Activated B cell treated with CpG ODN at 0.5 μM for 24 hours (primary cell): ENCODE measurements around the gene ZBTB17. TPM values are rescaled to one million over a fixed set of nuclear protein-coding genes. Genes with fewer than 3 reads are reported as not detected.

ENCODE experiments used
- ATAC-seq: fragments of 200-7000 bp; cut with Tn5 transposase; one replicate; pipeline ENCODE4 v1.10.0; 2021; ENCODE audit warnings: low read depth, mild to moderate bottlenecking, moderate library complexity
- CTCF ChIA-PET: fragments of 350-600 bp; sonication (Branson Sonifier 250); formaldehyde crosslinking; loops from one replicate; lab custom pipeline; 2021; ENCODE audit warnings: antibody characterized with exemption; lab: Charles Lee
- POLR2A ChIA-PET: fragments of 350-600 bp; sonication (Branson Sonifier 250); formaldehyde crosslinking; loops from one replicate; lab custom pipeline; 2021; ENCODE audit warnings: antibody characterized with exemption; lab: Charles Lee
- DNase-seq: peaks from one replicate; pipeline ENCODE4 v3.0.0; 2022
- H3K27ac Mint-ChIP-seq: one replicate; pipeline ENCODE4 v1.8.0; 2020; ENCODE audit warnings: mixed read lengths
- H3K27me3 Mint-ChIP-seq: one replicate; pipeline ENCODE4 v1.8.0; 2021; ENCODE audit warnings: mixed read lengths
- H3K36me3 Mint-ChIP-seq: one replicate; pipeline ENCODE4 v1.8.0; 2021; ENCODE audit warnings: low read depth, mixed read lengths
- H3K4me1 Mint-ChIP-seq: one replicate; pipeline ENCODE4 v1.8.0; 2021; ENCODE audit warnings: mixed read lengths
- H3K4me3 Mint-ChIP-seq: one replicate; pipeline ENCODE4 v1.8.0; 2020; ENCODE audit warnings: mild to moderate bottlenecking, mixed read lengths
- H3K9me3 Mint-ChIP-seq: one replicate; pipeline ENCODE4 v1.8.0; 2020; ENCODE audit warnings: mixed read lengths
- intact Hi-C: fragments of 100-400 bp; cut with micrococcal nuclease; formaldehyde crosslinking; loops from one replicate; pipeline ENCODE4 v1.15.1; 2024
- total RNA-seq: library from RNA; stranded (reverse); gene quantifications from 2 replicates; pipeline ENCODE4 v1.2.3, GENCODE V29; 2022
- TF ChIP-seq, protein P1 (sequence below): fragments of 200-600 bp; IDR thresholded peaks from one replicate; pipeline ENCODE4 v1.8.0; 2022; ENCODE audit warnings: antibody characterized with exemption, mild to moderate bottlenecking

ZBTB17 gene
- total RNA-seq, 1 donor from 2014 or later: 121 TPM

DNA sequence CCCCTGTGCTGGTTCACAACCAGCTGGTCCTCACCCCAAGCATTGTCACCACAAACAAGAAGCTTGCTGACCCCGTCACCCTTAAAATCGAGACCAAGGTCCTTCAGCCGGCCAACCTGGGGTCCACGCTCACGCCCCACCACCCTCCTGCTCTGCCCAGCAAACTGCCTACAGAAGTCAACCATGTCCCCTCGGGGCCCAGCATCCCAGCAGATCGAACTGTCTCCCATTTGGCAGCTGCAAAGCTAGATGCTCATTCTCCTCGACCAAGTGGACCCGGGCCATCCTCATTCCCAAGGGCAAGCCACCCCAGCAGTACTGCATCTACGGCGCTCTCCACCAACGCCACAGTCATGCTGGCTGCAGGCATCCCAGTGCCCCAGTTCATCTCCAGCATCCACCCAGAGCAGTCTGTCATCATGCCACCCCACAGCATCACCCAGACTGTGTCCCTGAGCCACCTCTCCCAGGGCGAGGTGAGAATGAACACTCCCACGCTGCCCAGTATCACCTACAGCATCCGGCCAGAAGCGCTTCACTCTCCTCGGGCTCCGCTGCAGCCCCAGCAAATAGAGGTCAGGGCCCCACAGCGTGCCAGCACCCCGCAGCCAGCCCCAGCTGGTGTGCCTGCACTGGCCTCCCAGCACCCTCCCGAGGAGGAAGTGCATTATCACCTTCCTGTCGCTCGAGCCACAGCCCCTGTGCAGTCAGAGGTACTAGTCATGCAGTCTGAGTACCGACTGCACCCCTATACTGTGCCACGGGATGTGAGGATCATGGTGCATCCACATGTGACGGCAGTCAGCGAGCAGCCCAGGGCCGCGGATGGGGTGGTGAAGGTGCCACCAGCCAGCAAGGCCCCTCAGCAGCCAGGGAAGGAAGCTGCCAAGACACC lies 40.6 kb downstream of the ZBTB17 start:
- no peak for DNase-seq
- Mint-ChIP-seq H3K4me1 (peaks cover 7% of the 10 kb centered on the region), H3K27ac (peak overlapping the region; percentile 41), H3K9me3 (no peaks in the 10 kb centered on the region), H3K27me3 (no peaks in the 10 kb centered on the region), H3K4me3 (no peak overlapping the region), H3K36me3 (peaks cover 95% of the 10 kb centered on the region)
- intact Hi-C loops: loop anchor here (5.0 kb wide), 1 partner anchor 42 kb away; the partner anchor contains the start of gene ZBTB17
- ATAC-seq: no peak
- ChIA-PET POLR2A (interaction anchor here (1.2 to 1.5 kb wide), 3 partner anchors 14 to 40 kb away, joined by 3 to 4 read pairs (median 4); partner anchors contain the start of gene ZBTB17), CTCF (interaction anchor here (3.4 kb wide), 1 partner anchor 120 kb away, joined by 15 read pairs; no protein-coding TSS in a partner anchor)
- TF ChIP-seq, protein P1, sequence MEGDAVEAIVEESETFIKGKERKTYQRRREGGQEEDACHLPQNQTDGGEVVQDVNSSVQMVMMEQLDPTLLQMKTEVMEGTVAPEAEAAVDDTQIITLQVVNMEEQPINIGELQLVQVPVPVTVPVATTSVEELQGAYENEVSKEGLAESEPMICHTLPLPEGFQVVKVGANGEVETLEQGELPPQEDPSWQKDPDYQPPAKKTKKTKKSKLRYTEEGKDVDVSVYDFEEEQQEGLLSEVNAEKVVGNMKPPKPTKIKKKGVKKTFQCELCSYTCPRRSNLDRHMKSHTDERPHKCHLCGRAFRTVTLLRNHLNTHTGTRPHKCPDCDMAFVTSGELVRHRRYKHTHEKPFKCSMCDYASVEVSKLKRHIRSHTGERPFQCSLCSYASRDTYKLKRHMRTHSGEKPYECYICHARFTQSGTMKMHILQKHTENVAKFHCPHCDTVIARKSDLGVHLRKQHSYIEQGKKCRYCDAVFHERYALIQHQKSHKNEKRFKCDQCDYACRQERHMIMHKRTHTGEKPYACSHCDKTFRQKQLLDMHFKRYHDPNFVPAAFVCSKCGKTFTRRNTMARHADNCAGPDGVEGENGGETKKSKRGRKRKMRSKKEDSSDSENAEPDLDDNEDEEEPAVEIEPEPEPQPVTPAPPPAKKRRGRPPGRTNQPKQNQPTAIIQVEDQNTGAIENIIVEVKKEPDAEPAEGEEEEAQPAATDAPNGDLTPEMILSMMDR: no peak

DNA sequence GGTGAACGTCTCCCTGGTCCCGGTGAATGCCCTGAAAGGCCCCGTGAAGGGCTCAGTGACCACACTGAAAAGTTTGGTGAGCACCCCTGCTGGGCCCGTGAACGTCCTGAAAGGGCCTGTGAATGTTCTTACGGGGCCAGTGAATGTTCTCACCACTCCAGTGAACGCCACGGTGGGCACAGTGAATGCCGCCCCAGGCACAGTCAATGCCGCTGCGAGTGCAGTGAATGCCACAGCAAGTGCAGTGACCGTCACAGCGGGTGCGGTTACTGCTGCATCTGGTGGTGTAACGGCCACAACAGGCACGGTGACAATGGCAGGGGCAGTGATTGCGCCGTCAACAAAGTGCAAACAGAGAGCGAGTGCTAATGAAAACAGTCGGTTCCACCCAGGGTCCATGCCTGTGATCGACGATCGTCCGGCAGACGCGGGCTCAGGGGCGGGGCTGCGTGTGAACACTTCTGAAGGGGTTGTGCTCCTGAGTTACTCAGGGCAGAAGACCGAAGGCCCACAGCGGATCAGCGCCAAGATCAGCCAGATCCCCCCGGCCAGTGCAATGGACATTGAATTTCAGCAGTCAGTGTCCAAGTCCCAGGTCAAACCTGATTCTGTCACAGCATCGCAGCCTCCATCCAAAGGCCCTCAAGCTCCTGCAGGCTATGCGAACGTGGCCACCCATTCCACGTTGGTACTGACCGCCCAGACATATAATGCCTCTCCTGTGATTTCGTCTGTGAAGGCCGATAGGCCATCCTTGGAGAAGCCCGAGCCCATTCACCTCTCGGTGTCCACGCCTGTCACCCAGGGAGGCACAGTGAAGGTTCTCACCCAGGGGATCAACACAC lies 41.5 kb downstream of the ZBTB17 start:
- H3K9me3 Mint-ChIP-seq: no peaks in the 10 kb centered on the region
- intact Hi-C loops: loop anchor here (5.0 kb wide), 1 partner anchor 43 kb away; the partner anchor contains the start of gene ZBTB17
- DNase-seq: no peak
- H3K27ac Mint-ChIP-seq: peak overlapping the region; percentile 41
- ChIA-PET CTCF (no interaction called here), POLR2A (no interaction called here)
- peaks cover 7% of the 10 kb centered on the region for H3K4me1 Mint-ChIP-seq
- no peak for ATAC-seq
- H3K36me3 Mint-ChIP-seq: peaks cover 95% of the 10 kb centered on the region
- TF ChIP-seq, protein P1: no peak
- no peak overlapping the region for H3K4me3 Mint-ChIP-seq
- no peaks in the 10 kb centered on the region for H3K27me3 Mint-ChIP-seq

DNA sequence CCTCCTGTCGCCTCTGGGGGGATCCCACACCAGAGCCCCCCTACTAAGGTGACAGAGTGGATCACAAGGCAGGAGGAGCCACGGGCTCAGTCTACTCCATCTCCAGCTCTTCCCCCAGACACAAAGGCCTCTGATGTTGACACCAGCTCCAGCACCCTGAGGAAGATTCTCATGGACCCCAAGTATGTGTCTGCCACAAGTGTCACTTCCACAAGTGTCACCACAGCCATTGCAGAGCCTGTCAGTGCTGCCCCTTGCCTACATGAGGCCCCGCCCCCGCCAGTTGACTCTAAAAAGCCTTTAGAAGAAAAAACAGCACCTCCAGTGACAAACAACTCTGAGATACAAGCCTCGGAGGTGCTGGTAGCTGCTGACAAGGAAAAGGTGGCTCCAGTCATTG lies 42.2 kb downstream of the ZBTB17 start:
- POLR2A ChIA-PET: no interaction called here
- Mint-ChIP-seq H3K36me3 (peaks cover 95% of the 10 kb centered on the region), H3K9me3 (no peaks in the 10 kb centered on the region), H3K4me1 (peaks cover 7% of the 10 kb centered on the region), H3K4me3 (no peak overlapping the region), H3K27ac (no peak overlapping the region), H3K27me3 (no peaks in the 10 kb centered on the region)
- ATAC-seq (no peak), DNase-seq (no peak)
- intact Hi-C loops: no loop called here
- TF ChIP-seq, protein P1: no peak
- CTCF ChIA-PET: no interaction called here

- no peak overlapping the region for H3K4me3 Mint-ChIP-seq
- peaks cover 96% of the 10 kb centered on the region for H3K36me3 Mint-ChIP-seq
- H3K4me1 Mint-ChIP-seq: peaks cover 4% of the 10 kb centered on the region
- H3K9me3 Mint-ChIP-seq: no peaks in the 10 kb centered on the region
- no peak for ATAC-seq
- POLR2A ChIA-PET: no interaction called here
- intact Hi-C loops: no loop called here
- TF ChIP-seq, protein P1: no peak
- H3K27me3 Mint-ChIP-seq: no peaks in the 10 kb centered on the region
- no peak for DNase-seq
- no peak overlapping the region for H3K27ac Mint-ChIP-seq
- CTCF ChIA-PET: no interaction called here
Measured at GRCh38 chr1:15932612-15933011, 43.3 kb downstream of the ZBTB17 start.

DNA sequence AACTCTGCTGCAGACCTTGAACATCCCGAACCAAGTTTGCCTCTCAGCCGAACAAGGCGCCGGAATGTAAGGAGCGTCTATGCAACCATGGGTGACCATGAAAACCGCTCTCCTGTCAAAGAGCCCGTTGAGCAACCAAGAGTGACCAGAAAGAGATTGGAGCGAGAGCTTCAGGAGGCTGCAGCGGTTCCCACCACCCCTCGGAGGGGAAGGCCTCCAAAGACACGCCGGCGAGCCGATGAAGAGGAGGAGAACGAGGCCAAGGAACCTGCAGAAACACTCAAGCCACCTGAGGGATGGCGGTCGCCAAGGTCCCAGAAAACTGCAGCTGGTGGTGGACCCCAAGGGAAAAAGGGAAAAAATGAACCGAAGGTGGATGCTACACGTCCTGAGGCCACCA lies 44.0 kb downstream of the ZBTB17 start:
- POLR2A ChIA-PET: no interaction called here
- H3K27me3 Mint-ChIP-seq: no peaks in the 10 kb centered on the region
- ATAC-seq (no peak), DNase-seq (no peak)
- no peaks in the 10 kb centered on the region for H3K9me3 Mint-ChIP-seq
- CTCF ChIA-PET: no interaction called here
- intact Hi-C loops: no loop called here
- H3K36me3 Mint-ChIP-seq: peaks cover 95% of the 10 kb centered on the region
- H3K4me3 Mint-ChIP-seq: no peak overlapping the region
- no peak overlapping the region for H3K27ac Mint-ChIP-seq
- H3K4me1 Mint-ChIP-seq: no peaks in the 10 kb centered on the region
- TF ChIP-seq, protein P1: no peak
